ES-I3 (cell line): ENCODE measurements around the gene BEND5.

Experiments used
- H3K36me3 ChIP-seq: 2 replicates; pipeline ENCODE4 v1.6.1; 2013; ENCODE audit warnings: mild to moderate bottlenecking, low read length, control low read depth, moderate library complexity; ENCODE audit not compliant: insufficient read depth
- H3K4me1 ChIP-seq: 2 replicates; pipeline ENCODE4 v1.6.1; 2013; ENCODE audit warnings: mild to moderate bottlenecking, control low read depth, low read length; ENCODE audit not compliant: insufficient read depth
- H3K9ac ChIP-seq: 2 replicates; pipeline ENCODE4 v1.6.1; 2013; ENCODE audit warnings: low read depth, mild to moderate bottlenecking, low read length, moderate library complexity
- H3K9me3 ChIP-seq: 2 replicates; pipeline ENCODE4 v1.6.1; 2013; ENCODE audit warnings: mild to moderate bottlenecking, low read length, moderate library complexity; ENCODE audit not compliant: control insufficient read depth, insufficient read depth

The BEND5 gene

GRCh38 chr1:48725341-48726046 is 51.2 kb downstream of the BEND5 start:
- Histone ChIP-seq H3K4me1 (no peaks in the 10 kb centered on the region), H3K9ac (no peak overlapping the region), H3K36me3 (no peaks in the 10 kb centered on the region), H3K9me3 (no peaks in the 10 kb centered on the region)

GRCh38 chr1:48720929-48721328 is 55.8 kb downstream of the BEND5 start:
- Histone ChIP-seq H3K4me1 (no peaks in the 10 kb centered on the region), H3K9me3 (no peaks in the 10 kb centered on the region), H3K9ac (no peak overlapping the region), H3K36me3 (no peaks in the 10 kb centered on the region)

GRCh38 chr1:48718705-48719104 is 58.0 kb downstream of the BEND5 start:
- H3K9me3 ChIP-seq: no peaks in the 10 kb centered on the region
- no peaks in the 10 kb centered on the region for H3K36me3 ChIP-seq
- H3K9ac ChIP-seq: no peak overlapping the region
- H3K4me1 ChIP-seq: no peaks in the 10 kb centered on the region

GRCh38 chr1:48718116-48718630 is 58.5 kb downstream of the BEND5 start:
- no peaks in the 10 kb centered on the region for H3K9me3 ChIP-seq
- H3K36me3 ChIP-seq: no peaks in the 10 kb centered on the region
- no peak overlapping the region for H3K9ac ChIP-seq
- no peaks in the 10 kb centered on the region for H3K4me1 ChIP-seq

- H3K36me3 ChIP-seq: no peaks in the 10 kb centered on the region
Observed at GRCh38 chr1:48717082-48717481, 59.6 kb downstream of the BEND5 start.

GRCh38 chr1:48715921-48716320 is 60.8 kb downstream of the BEND5 start:
- H3K36me3 ChIP-seq: no peaks in the 10 kb centered on the region
- H3K4me1 ChIP-seq: no peaks in the 10 kb centered on the region
- H3K9ac ChIP-seq: no peak overlapping the region
- no peaks in the 10 kb centered on the region for H3K9me3 ChIP-seq

More at GRCh38 chr1:48717082-48717481, 59.6 kb downstream of the BEND5 start:
- Histone ChIP-seq H3K9me3 (no peaks in the 10 kb centered on the region), H3K4me1 (no peaks in the 10 kb centered on the region), H3K9ac (no peak overlapping the region)

- Histone ChIP-seq H3K9me3 (no peaks in the 10 kb centered on the region), H3K9ac (no peak overlapping the region), H3K36me3 (no peaks in the 10 kb centered on the region), H3K4me1 (peaks cover 3% of the 10 kb centered on the region; the same call in 1 of the 2 replicates)
Observed at GRCh38 chr1:48710915-48711314, 65.8 kb downstream of the BEND5 start.

- Histone ChIP-seq H3K4me1 (peaks cover 3% of the 10 kb centered on the region; the same call in 1 of the 2 replicates), H3K9me3 (no peaks in the 10 kb centered on the region), H3K9ac (no peak overlapping the region), H3K36me3 (no peaks in the 10 kb centered on the region)
Observed at GRCh38 chr1:48710318-48710717, 66.4 kb downstream of the BEND5 start.

- no peaks in the 10 kb centered on the region for H3K9me3 ChIP-seq
- H3K9ac ChIP-seq: no peak overlapping the region
- H3K36me3 ChIP-seq: no peaks in the 10 kb centered on the region
- no peaks in the 10 kb centered on the region for H3K4me1 ChIP-seq
Observed at GRCh38 chr1:48704736-48705135, 72.0 kb downstream of the BEND5 start.

- H3K4me1 ChIP-seq: no peaks in the 10 kb centered on the region
- H3K9ac ChIP-seq: no peak overlapping the region
- no peaks in the 10 kb centered on the region for H3K36me3 ChIP-seq
- no peaks in the 10 kb centered on the region for H3K9me3 ChIP-seq
Observed at GRCh38 chr1:48701445-48701844, 75.2 kb downstream of the BEND5 start.

GRCh38 chr1:48697066-48697707 is 79.5 kb downstream of the BEND5 start:
- no peaks in the 10 kb centered on the region for H3K36me3 ChIP-seq
- H3K9me3 ChIP-seq: no peaks in the 10 kb centered on the region
- peaks cover 5% of the 10 kb centered on the region; the same call in 1 of the 2 replicates for H3K4me1 ChIP-seq
- H3K9ac ChIP-seq: no peak overlapping the region

- Histone ChIP-seq H3K9ac (no peak overlapping the region), H3K36me3 (no peaks in the 10 kb centered on the region), H3K4me1 (peaks cover 5% of the 10 kb centered on the region; the same call in 1 of the 2 replicates), H3K9me3 (no peaks in the 10 kb centered on the region)
Observed at GRCh38 chr1:48695161-48695560, 81.5 kb downstream of the BEND5 start.

- peaks cover 5% of the 10 kb centered on the region; the same call in 1 of the 2 replicates for H3K4me1 ChIP-seq
- no peak overlapping the region for H3K9ac ChIP-seq
- no peaks in the 10 kb centered on the region for H3K36me3 ChIP-seq
- no peaks in the 10 kb centered on the region for H3K9me3 ChIP-seq
Observed at GRCh38 chr1:48693674-48694320, 82.9 kb downstream of the BEND5 start.

GRCh38 chr1:48693180-48693579 is 83.5 kb downstream of the BEND5 start:
- no peaks in the 10 kb centered on the region for H3K9me3 ChIP-seq
- peaks cover 6% of the 10 kb centered on the region; the same call in 1 of the 2 replicates for H3K4me1 ChIP-seq
- H3K36me3 ChIP-seq: no peaks in the 10 kb centered on the region
- H3K9ac ChIP-seq: no peak overlapping the region
